BJ (cell line): ENCODE measurements around the gene PKP3. TPM values are rescaled to one million over a fixed set of nuclear protein-coding genes. Genes with fewer than 3 reads are reported as not detected.

Experiments used
- CTCF ChIA-PET: fragments of 350-600 bp; formaldehyde crosslinking; extraction: SDS; loops from one replicate; lab custom pipeline; 2021; ENCODE audit warnings: antibody characterized with exemption, inconsistent platforms; lab: Yijun Ruan, JAX
- POLR2A ChIA-PET: fragments of 300-600 bp; sonication (Branson Sonifier 250); formaldehyde crosslinking; extraction: SDS; loops from one replicate; lab custom pipeline; 2021; ENCODE audit warnings: antibody characterized with exemption; lab: Charles Lee
- DNase-seq: peaks from one replicate; pipeline ENCODE4 v3.0.0-alpha.2; 2011; ENCODE audit warnings: low read depth
- H3K27me3 ChIP-seq: 2 replicates; pipeline ENCODE4 v1.6.0; 2011; ENCODE audit warnings: low read length; ENCODE audit not compliant: control insufficient read depth, insufficient read depth
- H3K36me3 ChIP-seq: 2 replicates; pipeline ENCODE4 v1.5.1; 2011; ENCODE audit warnings: low read length; ENCODE audit not compliant: control insufficient read depth, insufficient read depth
- H3K4me3 ChIP-seq: 2 replicates; pipeline ENCODE4 v1.5.1; 2011; ENCODE audit warnings: low read depth, mild to moderate bottlenecking, control low read depth, low read length
- CTCF ChIP-seq: IDR thresholded peaks from 2 replicates; pipeline ENCODE4 v1.5.1; 2011; ENCODE audit warnings: low read depth, mild to moderate bottlenecking, control low read depth, inconsistent platforms, low read length, moderate library complexity; ENCODE audit not compliant: insufficient read depth
- polyA plus RNA-seq: library from polyadenylated mRNA; depleted of rRNA; stranded (reverse); fragments of >200 nt; gene quantifications from 2 replicates; pipeline ENCODE4 v1.2.3, GENCODE V29; 2011; rRNA removed
- small RNA-seq: library from RNA; depleted of rRNA; stranded (forward); fragments of <200 nt; gene quantifications from one replicate; pipeline ENCODE3, GENCODE V24; 2012; ENCODE audit warnings: low replicate concordance, low read depth; ENCODE audit not compliant: insufficient read length

PKP3 gene
- polyA plus RNA-seq, 1 experiment: 0.86 TPM

- no peak for DNase-seq
- ChIA-PET POLR2A (no interaction called here), CTCF (no interaction called here)
- Histone ChIP-seq H3K27me3 (no peaks in the 10 kb centered on the region), H3K36me3 (peaks cover 9% of the 10 kb centered on the region), H3K4me3 (no peak overlapping the region)
- no peak for TF ChIP-seq CTCF
Measured at GRCh38 chr11:452916-453527, 59.0 kb downstream of the PKP3 start.

- no peak for DNase-seq
- H3K27me3 ChIP-seq: no peaks in the 10 kb centered on the region
- no peak for TF ChIP-seq CTCF
- CTCF ChIA-PET: no interaction called here
- H3K36me3 ChIP-seq: peaks cover 9% of the 10 kb centered on the region
- POLR2A ChIA-PET: no interaction called here
- no peak overlapping the region for H3K4me3 ChIP-seq
Measured at GRCh38 chr11:453564-453963, 59.6 kb downstream of the PKP3 start.

GRCh38 chr11:454043-454442 is 60.0 kb downstream of the PKP3 start:
- Histone ChIP-seq H3K4me3 (no peak overlapping the region), H3K36me3 (peaks cover 9% of the 10 kb centered on the region), H3K27me3 (no peaks in the 10 kb centered on the region)
- ChIA-PET CTCF (no interaction called here), POLR2A (no interaction called here)
- no peak for TF ChIP-seq CTCF
- DNase-seq: no peak

Small RNA genes within 50 kb of the gene (small RNA-seq; reads per million reads assigned to genes)
- gene RN7SL838P: not detected

Other genes with a start within 250 kb of the PKP3 start
- not detected in 2 replicates for gene SCGB1C1, start 201.1 kb upstream of the PKP3 start, polyA plus RNA-seq
- 69.5 and 111 TPM in 2 replicates for gene BET1L, start 186.8 kb upstream of the PKP3 start, polyA plus RNA-seq
- 169 and 242 TPM in 2 replicates for gene RIC8A, start 186.5 kb upstream of the PKP3 start, polyA plus RNA-seq
- 18.8 and 22.2 TPM in 2 replicates for gene SIRT3, start 157.9 kb upstream of the PKP3 start, polyA plus RNA-seq
- 158 and 187 TPM in 2 replicates for gene PSMD13, start 157.2 kb upstream of the PKP3 start, polyA plus RNA-seq
- not detected in 2 replicates for gene NLRP6, start 115.8 kb upstream of the PKP3 start, polyA plus RNA-seq
- 7.4 and 13.2 TPM in 2 replicates for gene PGGHG, start 105.1 kb upstream of the PKP3 start, polyA plus RNA-seq
- gene IFITM5, start 94.7 kb upstream of the PKP3 start, polyA plus RNA-seq: not detected in 2 replicates
- 456 and 813 TPM in 2 replicates for gene IFITM2, start 86.4 kb upstream of the PKP3 start, polyA plus RNA-seq
- 566 and 660 TPM in 2 replicates for gene IFITM1, start 80.2 kb upstream of the PKP3 start, polyA plus RNA-seq
- gene IFITM3, start 73.3 kb upstream of the PKP3 start, polyA plus RNA-seq: 989 and 1,538 TPM in 2 replicates
- 3.0 and 5.4 TPM in 2 replicates for gene B4GALNT4, start 24.7 kb upstream of the PKP3 start, polyA plus RNA-seq
- 21.1 and 29.2 TPM in 2 replicates for gene SIGIRR, start 20.8 kb downstream of the PKP3 start, polyA plus RNA-seq
- gene ANO9, start 47.8 kb downstream of the PKP3 start, polyA plus RNA-seq: not detected in 2 replicates
- gene PTDSS2, start 56.1 kb downstream of the PKP3 start, polyA plus RNA-seq: 18.1 and 25.8 TPM in 2 replicates
- gene RNH1, start 113.0 kb downstream of the PKP3 start, polyA plus RNA-seq: 139 and 260 TPM in 2 replicates
- gene HRAS, start 141.4 kb downstream of the PKP3 start, polyA plus RNA-seq: 50.3 and 90.4 TPM in 2 replicates
- gene LRRC56, start 143.3 kb downstream of the PKP3 start, polyA plus RNA-seq: 0.92 and 1.5 TPM in 2 replicates
- 1.6 and 2.5 TPM in 2 replicates for gene LMNTD2, start 166.5 kb downstream of the PKP3 start, polyA plus RNA-seq
- gene RASSF7, start 166.8 kb downstream of the PKP3 start, polyA plus RNA-seq: 17.3 and 25.1 TPM in 2 replicates
- 6.8 and 10.7 TPM in 2 replicates for gene PHRF1, start 182.3 kb downstream of the PKP3 start, polyA plus RNA-seq
- 4.2 and 6.1 TPM in 2 replicates for gene IRF7, start 221.7 kb downstream of the PKP3 start, polyA plus RNA-seq
- gene CDHR5, start 230.7 kb downstream of the PKP3 start, polyA plus RNA-seq: not detected in 2 replicates
- not detected in 2 replicates for gene SCT, start 233.0 kb downstream of the PKP3 start, polyA plus RNA-seq
- not detected in 2 replicates for gene DRD4, start 243.1 kb downstream of the PKP3 start, polyA plus RNA-seq